A673 (cell line): ENCODE results near the gene TSHZ2. TPM values are rescaled to one million over a fixed set of nuclear protein-coding genes. Genes with fewer than 3 reads are reported as not detected.
A peak's percentile ranks its signal among the peaks of the same experiment; 100 is the strongest.

Source experiments
- BruUV-seq: library from RNA; stranded (reverse); fragments of 400-500 nt; replicated peaks from 2 replicates; lab custom pipeline; 2021; lab: Mats Ljungman, UMichigan
- CTCF ChIA-PET: fragments of 300-600 bp; sonication (Branson Sonifier 250); formaldehyde crosslinking; loops from one replicate; lab custom pipeline; 2022; ENCODE audit warnings: antibody characterized with exemption; lab: Charles Lee
- POLR2A ChIA-PET: fragments of 300-600 bp; sonication (Branson Sonifier 250); formaldehyde crosslinking; loops from one replicate; lab custom pipeline; 2022; ENCODE audit warnings: antibody characterized with exemption; ENCODE audit not compliant: low non-redundant PET; lab: Charles Lee
- DNase-seq: peaks from one replicate; pipeline ENCODE4 v3.0.0-alpha.2; 2015; ENCODE audit warnings: low spot score
- H3K27ac ChIP-seq: fragments of 200-600 bp; sonication (generic); 2 replicates; pipeline ENCODE4 v1.5.1; 2016; ENCODE audit warnings: mixed run types, low read depth, mild to moderate bottlenecking, mixed read lengths, antibody characterized with exemption, low read length; ENCODE audit not compliant: poor library complexity, severe bottlenecking
- H3K27me3 ChIP-seq: fragments of 200-600 bp; sonication (generic); replicated peaks from 2 replicates; pipeline ENCODE4 v1.6.1; 2017; ENCODE audit warnings: mixed run types, low read depth, mild to moderate bottlenecking, mixed read lengths, antibody characterized with exemption, low read length; ENCODE audit not compliant: insufficient read depth, poor library complexity
- H3K36me3 ChIP-seq: fragments of 200-600 bp; sonication (generic); 2 replicates; pipeline ENCODE4 v1.6.1; 2016; ENCODE audit warnings: mixed run types, mild to moderate bottlenecking, mixed read lengths, antibody characterized with exemption, low read length; ENCODE audit not compliant: insufficient read depth, poor library complexity, severe bottlenecking
- H3K4me1 ChIP-seq: fragments of 200-600 bp; sonication (generic); 2 replicates; pipeline ENCODE4 v1.6.1; 2017; ENCODE audit warnings: mixed run types, mild to moderate bottlenecking, mixed read lengths, antibody characterized with exemption, low read length; ENCODE audit not compliant: insufficient read depth, poor library complexity, severe bottlenecking
- H3K4me3 ChIP-seq: fragments of 200-600 bp; sonication (generic); 2 replicates; pipeline ENCODE4 v1.5.1; 2016; ENCODE audit warnings: low read depth, mixed run types, mild to moderate bottlenecking, mixed read lengths, low read length; ENCODE audit not compliant: poor library complexity, severe bottlenecking
- H3K9me3 ChIP-seq: fragments of 200-600 bp; sonication (generic); 2 replicates; pipeline ENCODE4 v1.6.1; 2016; ENCODE audit warnings: mixed run types, low read depth, mild to moderate bottlenecking, mixed read lengths, antibody characterized with exemption, low read length; ENCODE audit not compliant: poor library complexity, severe bottlenecking
- EZH2 ChIP-seq: fragments of 200-600 bp; sonication (generic); IDR thresholded peaks from 2 replicates; pipeline ENCODE4 v1.6.1; 2017; ENCODE audit warnings: borderline replicate concordance, low read depth, mild to moderate bottlenecking, mixed read lengths, antibody characterized with exemption, low read length; ENCODE audit not compliant: poor library complexity, severe bottlenecking
- intact Hi-C: fragments of 100-400 bp; cut with micrococcal nuclease; formaldehyde crosslinking; loops from one replicate; pipeline ENCODE4 v1.10.0; 2022; ENCODE audit not compliant: unreplicated experiment
- total RNA-seq: library from RNA; stranded (reverse); gene quantifications from 2 replicates; pipeline ENCODE4 v1.2.3, GENCODE V29; 2021
- TF ChIP-seq, protein P1 (sequence below): fragments of 300-800, 200-600 bp; sonication (generic); conservative IDR thresholded peaks from 2 replicates; pipeline ENCODE4 v1.5.1; 2017; ENCODE audit warnings: low read depth, mild to moderate bottlenecking, antibody characterized with exemption, low read length, moderate library complexity, mixed read lengths

TSHZ2 gene
- total RNA-seq, 1 experiment from 2014 or later: 4.1 TPM

DNA sequence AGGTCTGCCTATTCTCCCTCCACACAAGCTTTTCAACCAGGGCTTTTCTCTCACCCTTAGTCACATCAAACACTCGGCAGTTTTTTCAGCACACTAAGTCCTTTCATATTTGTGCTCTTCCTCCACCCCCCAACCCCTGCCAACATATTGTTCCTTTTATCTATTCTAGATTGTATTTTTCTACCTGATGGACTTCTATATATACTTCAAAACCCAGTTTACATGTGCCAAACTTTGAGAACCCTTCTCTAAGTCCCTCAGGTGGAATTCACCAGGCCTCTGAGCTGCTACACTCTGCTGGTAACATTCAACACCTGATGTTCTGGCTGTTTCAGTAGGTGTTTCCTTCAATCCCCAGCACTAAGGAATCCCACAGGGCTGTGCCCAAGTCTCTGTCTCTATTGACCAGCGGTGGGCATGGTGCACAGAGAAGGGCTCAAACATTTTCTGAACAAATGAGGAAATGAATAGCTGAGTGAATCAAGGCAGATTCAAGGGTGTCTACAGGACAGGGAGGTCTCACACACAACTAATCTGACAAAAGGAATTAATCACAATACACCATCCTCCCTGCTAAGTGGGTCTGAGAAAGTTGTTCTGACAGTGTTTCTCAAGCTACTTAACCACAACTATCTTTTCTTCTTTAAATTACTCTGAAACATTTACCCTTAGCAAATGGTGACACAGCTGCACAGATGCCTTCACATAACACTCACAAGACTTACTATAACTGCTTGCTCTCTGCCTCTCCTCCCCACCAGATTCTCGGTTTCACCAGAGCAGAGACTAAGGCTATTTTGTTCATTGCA is 166.5 kb downstream of the TSHZ2 start:
- H3K9me3 ChIP-seq: no peaks in the 10 kb centered on the region
- no peak for TF ChIP-seq EZH2
- TF ChIP-seq, protein P1, sequence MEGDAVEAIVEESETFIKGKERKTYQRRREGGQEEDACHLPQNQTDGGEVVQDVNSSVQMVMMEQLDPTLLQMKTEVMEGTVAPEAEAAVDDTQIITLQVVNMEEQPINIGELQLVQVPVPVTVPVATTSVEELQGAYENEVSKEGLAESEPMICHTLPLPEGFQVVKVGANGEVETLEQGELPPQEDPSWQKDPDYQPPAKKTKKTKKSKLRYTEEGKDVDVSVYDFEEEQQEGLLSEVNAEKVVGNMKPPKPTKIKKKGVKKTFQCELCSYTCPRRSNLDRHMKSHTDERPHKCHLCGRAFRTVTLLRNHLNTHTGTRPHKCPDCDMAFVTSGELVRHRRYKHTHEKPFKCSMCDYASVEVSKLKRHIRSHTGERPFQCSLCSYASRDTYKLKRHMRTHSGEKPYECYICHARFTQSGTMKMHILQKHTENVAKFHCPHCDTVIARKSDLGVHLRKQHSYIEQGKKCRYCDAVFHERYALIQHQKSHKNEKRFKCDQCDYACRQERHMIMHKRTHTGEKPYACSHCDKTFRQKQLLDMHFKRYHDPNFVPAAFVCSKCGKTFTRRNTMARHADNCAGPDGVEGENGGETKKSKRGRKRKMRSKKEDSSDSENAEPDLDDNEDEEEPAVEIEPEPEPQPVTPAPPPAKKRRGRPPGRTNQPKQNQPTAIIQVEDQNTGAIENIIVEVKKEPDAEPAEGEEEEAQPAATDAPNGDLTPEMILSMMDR: no peak
- H3K36me3 ChIP-seq: no peaks in the 10 kb centered on the region
- POLR2A ChIA-PET: no interaction called here
- no peaks in the 10 kb centered on the region for H3K27me3 ChIP-seq
- peaks cover 42% of the 10 kb centered on the region for H3K4me1 ChIP-seq
- no peak overlapping the region for H3K27ac ChIP-seq
- H3K4me3 ChIP-seq: no peak overlapping the region
- CTCF ChIA-PET: no interaction called here
- BruUV-seq: no TSS peak
- intact Hi-C loops: no loop called here
- no peak for DNase-seq

DNA sequence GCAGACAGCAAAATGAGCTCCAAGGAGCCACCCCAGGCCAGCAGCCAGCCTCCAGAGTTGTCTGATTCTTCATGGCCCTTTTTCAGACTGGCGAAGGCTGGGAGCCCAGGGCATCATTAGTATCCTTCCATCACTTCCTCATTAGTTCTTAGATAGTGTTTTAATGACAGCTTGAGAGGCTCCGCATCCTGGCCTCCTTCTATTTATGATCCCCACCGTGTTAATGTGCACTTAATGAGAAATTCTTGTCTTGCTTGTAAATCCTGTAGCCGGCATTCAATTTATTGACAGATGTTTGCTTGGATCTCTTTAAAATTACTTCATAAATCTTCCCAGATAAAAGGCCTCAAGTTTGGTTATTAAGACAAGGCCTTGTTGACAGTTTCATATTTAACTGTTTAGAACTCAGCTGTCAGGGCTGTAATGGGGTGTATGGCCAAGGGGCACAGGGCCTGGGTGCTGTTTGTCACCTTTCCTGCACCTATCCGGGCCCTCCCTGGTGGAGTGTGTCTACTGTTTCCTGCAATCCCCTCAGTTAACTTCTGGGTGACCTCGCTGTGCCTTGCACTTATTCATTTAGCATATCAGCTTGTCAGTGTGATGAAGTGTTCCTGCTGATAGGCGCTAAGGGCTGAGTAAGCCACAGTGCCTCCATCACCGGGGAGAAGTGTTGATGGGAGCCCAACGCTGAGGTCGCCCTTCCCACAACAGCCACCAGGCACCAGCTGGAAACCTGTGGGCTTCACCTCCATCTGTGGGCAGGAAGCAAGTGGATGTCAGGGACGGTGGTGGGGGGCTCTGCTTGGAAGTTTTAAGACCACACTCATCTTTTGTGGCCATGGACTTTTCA is 169.3 kb downstream of the TSHZ2 start:
- H3K9me3 ChIP-seq: no peaks in the 10 kb centered on the region
- no peak overlapping the region for H3K4me3 ChIP-seq
- no TSS peak for BruUV-seq
- CTCF ChIA-PET: no interaction called here
- no peaks in the 10 kb centered on the region for H3K36me3 ChIP-seq
- POLR2A ChIA-PET: no interaction called here
- H3K27ac ChIP-seq: peak overlapping the region; percentile 72
- peaks cover 47% of the 10 kb centered on the region for H3K4me1 ChIP-seq
- intact Hi-C loops: loop anchor here (10.0 kb wide), 1 partner anchor 803 kb away; no protein-coding TSS in a partner anchor
- no peak for DNase-seq
- H3K27me3 ChIP-seq: no peaks in the 10 kb centered on the region
- TF ChIP-seq EZH2: no peak
- TF ChIP-seq, protein P1: no peak

DNA sequence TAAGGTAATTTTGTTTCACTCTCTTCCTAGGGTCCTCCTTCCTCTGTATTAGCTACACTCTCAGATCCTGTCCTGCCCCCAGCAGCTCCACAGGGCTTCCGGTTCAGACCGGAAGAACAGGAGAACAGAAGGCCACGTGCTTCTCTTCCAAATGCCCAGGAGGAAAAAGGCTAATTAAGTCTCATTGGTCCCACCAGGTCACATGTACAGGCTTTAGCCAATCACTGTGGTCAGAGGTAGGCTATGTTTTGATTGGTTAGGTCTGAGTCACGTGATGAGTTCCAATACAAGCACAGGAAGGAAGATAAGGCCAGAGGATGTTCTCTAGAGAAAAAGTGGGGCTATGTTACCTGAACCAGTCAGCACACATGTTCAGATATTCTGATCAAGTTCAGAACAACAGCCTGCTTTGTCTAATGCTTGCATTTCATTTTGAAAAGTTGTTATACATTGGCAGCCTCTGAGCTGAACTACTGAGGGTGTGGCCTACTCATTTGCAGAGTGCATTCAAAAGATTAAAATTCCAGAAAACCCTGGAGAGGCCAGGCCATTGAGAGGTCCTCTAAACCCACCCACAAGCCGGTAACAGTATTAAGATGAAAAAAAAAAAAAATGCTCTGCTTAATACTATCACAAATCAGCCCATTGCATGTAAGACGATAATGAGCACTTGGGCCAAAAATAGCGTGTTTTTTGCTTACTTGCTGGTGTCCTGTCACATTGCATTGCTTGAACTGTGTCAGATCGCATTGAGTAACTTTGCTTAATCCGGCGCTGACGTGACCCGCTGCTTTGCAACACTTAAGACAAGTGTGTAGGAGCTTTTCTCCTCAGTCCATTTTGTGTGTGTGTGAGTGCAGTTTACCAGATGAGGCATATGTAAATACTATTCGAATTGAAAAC is 170.3 kb downstream of the TSHZ2 start:
- Histone ChIP-seq H3K4me3 (no peak overlapping the region), H3K36me3 (no peaks in the 10 kb centered on the region), H3K4me1 (peaks cover 41% of the 10 kb centered on the region), H3K9me3 (no peaks in the 10 kb centered on the region), H3K27me3 (no peaks in the 10 kb centered on the region), H3K27ac (peak overlapping the region; percentile 72)
- ChIA-PET CTCF (interaction anchor here (1.0 kb wide), 1 partner anchor 829 kb away, joined by 3 read pairs; no protein-coding TSS in a partner anchor), POLR2A (no interaction called here)
- BruUV-seq: no TSS peak
- intact Hi-C loops: loop anchor here (10.0 kb wide), 1 partner anchor 802 kb away; no protein-coding TSS in a partner anchor
- TF ChIP-seq, protein P1: no peak
- no peak for TF ChIP-seq EZH2
- DNase-seq: peak; percentile 69
